ENCODE data around the gene NLRP6. TPM values are rescaled to one million over a fixed set of nuclear protein-coding genes. Genes with fewer than 3 reads are reported as not detected.
"Not testable (repeated sequence)": the region's sequence is repeated elsewhere in the genome, so short reads cannot be mapped to it uniquely, and the experiment has no call there.

Gene NLRP6
- polyA plus RNA-seq, 3 donors from 2014 or later, result 1.6 to 5.1 TPM; not detected in 1

GRCh38 chr11:326842-327580 is 48.8 kb downstream of the NLRP6 start:
- Mint-ChIP-seq H3K27ac (peak overlapping the region; percentile 77 to 96 (median 92)), H3K9me3 (no peaks in the 10 kb centered on the region), H3K36me3 (no peaks in the 10 kb centered on the region), H3K4me1 (peaks cover 75 to 83% of the 10 kb centered on the region in 2 donors), H3K27me3 (ENCODE audit: low read depth in 3 of 3) (peaks cover 11 to 22% (median 14%) of the 10 kb centered on the region in 3 donors), H3K4me3 (peak overlapping the region; percentile 51 to 81 (median 71))
- DNase-seq, result peak; percentile 78 to 80 (median 78)

- DNase-seq, result no peak
These were observed 49.3 kb downstream of the NLRP6 start for GRCh38 chr11:327581-327923.

GRCh38 chr11:328012-328411 is 49.8 kb downstream of the NLRP6 start:
- Mint-ChIP-seq H3K27ac (peak overlapping the region in 5 of 6 donors; percentile 56 to 93 (median 70)), H3K4me3 (peak overlapping the region in 2 of 5 donors; percentile 18 to 23), H3K4me1 (peaks cover 85 to 90% of the 10 kb centered on the region in 2 donors), H3K9me3 (no peaks in the 10 kb centered on the region), H3K36me3 (peaks cover 0 to 3% (median 0%) of the 10 kb centered on the region in 3 donors), H3K27me3 (ENCODE audit: low read depth in 3 of 3) (peaks cover 11 to 22% (median 16%) of the 10 kb centered on the region in 3 donors)
- DNase-seq, result no peak

More at GRCh38 chr11:327581-327923, 49.3 kb downstream of the NLRP6 start:
- Mint-ChIP-seq H3K27ac (peak overlapping the region; percentile 77 to 96 (median 92)), H3K4me3 (peak overlapping the region; percentile 51 to 73 (median 65)), H3K36me3 (no peaks in the 10 kb centered on the region), H3K9me3 (no peaks in the 10 kb centered on the region), H3K4me1 (peaks cover 81 to 87% of the 10 kb centered on the region in 2 donors), H3K27me3 (ENCODE audit: low read depth in 3 of 3) (peaks cover 11 to 22% (median 14%) of the 10 kb centered on the region in 3 donors)

GRCh38 chr11:328516-329100 is 50.4 kb downstream of the NLRP6 start:
- peaks cover 11 to 22% (median 17%) of the 10 kb centered on the region in 3 donors for H3K27me3 Mint-ChIP-seq (ENCODE audit: low read depth in 3 of 3)
- peaks cover 90 to 91% of the 10 kb centered on the region in 2 donors for H3K4me1 Mint-ChIP-seq

GRCh38 chr11:329886-330253 is 51.7 kb downstream of the NLRP6 start:
- peak overlapping the region; percentile 84 to 95 (median 90) for H3K27ac Mint-ChIP-seq

More at GRCh38 chr11:328516-329100, 50.4 kb downstream of the NLRP6 start:
- Mint-ChIP-seq H3K27ac (peak overlapping the region; percentile 84 to 95 (median 90)), H3K4me3 (peak overlapping the region in 1 of 5 donors; percentile 84)
- H3K36me3 Mint-ChIP-seq, DNase-seq, H3K9me3 Mint-ChIP-seq: not testable (repeated sequence)

GRCh38 chr11:330307-330693 is 52.1 kb downstream of the NLRP6 start:
- peak overlapping the region; percentile 84 to 88 (median 87) for H3K4me3 Mint-ChIP-seq
- peaks cover 85 to 94% of the 10 kb centered on the region in 2 donors for H3K4me1 Mint-ChIP-seq
- peaks cover 11 to 20% (median 15%) of the 10 kb centered on the region in 3 donors for H3K27me3 Mint-ChIP-seq (ENCODE audit: low read depth in 3 of 3)
- no peak for DNase-seq
- H3K27ac Mint-ChIP-seq, result peak overlapping the region in 5 of 6 donors; percentile 84 to 95 (median 92)
- peaks cover 0 to 7% (median 0%) of the 10 kb centered on the region in 3 donors for H3K36me3 Mint-ChIP-seq
- peaks cover 0 to 2% (median 0%) of the 10 kb centered on the region in 6 donors for H3K9me3 Mint-ChIP-seq

More at GRCh38 chr11:329886-330253, 51.7 kb downstream of the NLRP6 start:
- peaks cover 87 to 95% of the 10 kb centered on the region in 2 donors for H3K4me1 Mint-ChIP-seq
- peaks cover 0 to 7% (median 0%) of the 10 kb centered on the region in 3 donors for H3K36me3 Mint-ChIP-seq
- H3K9me3 Mint-ChIP-seq, result peaks cover 0 to 2% (median 0%) of the 10 kb centered on the region in 6 donors
- DNase-seq, result no peak
- peak overlapping the region; percentile 28 to 88 (median 84) for H3K4me3 Mint-ChIP-seq
- H3K27me3 Mint-ChIP-seq (ENCODE audit: low read depth in 3 of 3), result peaks cover 11 to 20% (median 16%) of the 10 kb centered on the region in 3 donors

- peak overlapping the region; percentile 84 to 95 (median 90) for H3K27ac Mint-ChIP-seq
- H3K9me3 Mint-ChIP-seq, result peaks cover 0 to 2% (median 0%) of the 10 kb centered on the region in 6 donors
- H3K27me3 Mint-ChIP-seq (ENCODE audit: low read depth in 3 of 3), result peaks cover 11 to 20% (median 15%) of the 10 kb centered on the region in 3 donors
- H3K4me3 Mint-ChIP-seq, result peak overlapping the region; percentile 84 to 88 (median 87)
- H3K4me1 Mint-ChIP-seq, result peaks cover 87 to 94% of the 10 kb centered on the region in 2 donors
- H3K36me3 Mint-ChIP-seq, result peaks cover 0 to 7% (median 0%) of the 10 kb centered on the region in 3 donors
- DNase-seq, result peak; percentile 78 to 82 (median 79)
These were observed 52.6 kb downstream of the NLRP6 start for GRCh38 chr11:330694-331357.

GRCh38 chr11:331358-332060 is 53.3 kb downstream of the NLRP6 start:
- peak overlapping the region; percentile 84 to 95 (median 90) for H3K27ac Mint-ChIP-seq
- peaks cover 87 to 94% of the 10 kb centered on the region in 2 donors for H3K4me1 Mint-ChIP-seq
- H3K27me3 Mint-ChIP-seq (ENCODE audit: low read depth in 3 of 3), result peaks cover 11 to 16% (median 15%) of the 10 kb centered on the region in 3 donors
- H3K4me3 Mint-ChIP-seq, result peak overlapping the region; percentile 84 to 88 (median 87)
- peaks cover 0 to 7% (median 0%) of the 10 kb centered on the region in 3 donors for H3K36me3 Mint-ChIP-seq
- peaks cover 0 to 2% (median 0%) of the 10 kb centered on the region in 6 donors for H3K9me3 Mint-ChIP-seq
- no peak for DNase-seq

- peak overlapping the region; percentile 83 to 92 (median 88) for H3K27ac Mint-ChIP-seq
- H3K36me3 Mint-ChIP-seq, result peaks cover 0 to 7% (median 0%) of the 10 kb centered on the region in 3 donors
- peaks cover 11 to 16% (median 15%) of the 10 kb centered on the region in 3 donors for H3K27me3 Mint-ChIP-seq (ENCODE audit: low read depth in 3 of 3)
- peak in 2 of 3 donors; percentile 46 to 49 for DNase-seq
- peak overlapping the region; percentile 84 to 88 (median 87) for H3K4me3 Mint-ChIP-seq
- H3K9me3 Mint-ChIP-seq, result peaks cover 0 to 2% (median 0%) of the 10 kb centered on the region in 6 donors
- H3K4me1 Mint-ChIP-seq, result peaks cover 79 to 86% of the 10 kb centered on the region in 2 donors
These were observed 54.7 kb downstream of the NLRP6 start for GRCh38 chr11:332651-333480.

GRCh38 chr11:333616-334263 is 55.5 kb downstream of the NLRP6 start:
- Mint-ChIP-seq H3K27me3 (ENCODE audit: low read depth in 3 of 3) (peaks cover 11 to 16% (median 15%) of the 10 kb centered on the region in 3 donors), H3K4me3 (peak overlapping the region in 3 of 5 donors; percentile 39 to 88 (median 86)), H3K4me1 (peaks cover 73 to 81% of the 10 kb centered on the region in 2 donors), H3K27ac (peak overlapping the region; percentile 55 to 92 (median 85))
- DNase-seq, H3K36me3 Mint-ChIP-seq, H3K9me3 Mint-ChIP-seq: not testable (repeated sequence)

- Mint-ChIP-seq H3K4me3 (peak overlapping the region in 1 of 5 donors; percentile 23), H3K9me3 (peaks cover 0 to 2% (median 0%) of the 10 kb centered on the region in 6 donors), H3K36me3 (peaks cover 0 to 7% (median 0%) of the 10 kb centered on the region in 3 donors), H3K27me3 (ENCODE audit: low read depth in 3 of 3) (peaks cover 11 to 14% (median 12%) of the 10 kb centered on the region in 3 donors), H3K27ac (peak overlapping the region in 3 of 6 donors; percentile 17 to 92 (median 20)), H3K4me1 (peaks cover 66 to 74% of the 10 kb centered on the region in 2 donors)
- no peak for DNase-seq
These were observed 56.2 kb downstream of the NLRP6 start for GRCh38 chr11:334264-334994.

All from immature natural killer cell (primary cell).